ENCODE measurements around the gene PCCA. TPM values are rescaled to one million over a fixed set of nuclear protein-coding genes. Genes with fewer than 3 reads are reported as not detected.

The PCCA gene
- total and polyA plus RNA-seq, 2 donors (not counting 3 experiments of a cell fraction or from before 2014, with no cell fraction given) = 5.7 to 20.2 TPM

- H3K79me2 ChIP-seq (ENCODE audit: control insufficient read depth, insufficient read depth, low read length) = no peaks in the 10 kb centered on the region
- H3K27ac ChIP-seq (ENCODE audit: insufficient read depth, low read depth, low read length) = no peak overlapping the region
- H3K4me3 ChIP-seq (replicated peaks in 1 of 3; ENCODE audit: insufficient read depth in 1 of 3, low read depth in 1 of 3, low read length in 3 of 3) = no peak overlapping the region
- no peak overlapping the region for H3K9ac ChIP-seq (replicated peaks; ENCODE audit: extremely low read depth, insufficient read depth, low read length)
- POLR2A ChIA-PET = no interaction called here
- H4K20me1 ChIP-seq (replicated peaks; ENCODE audit: control insufficient read depth, extremely low read depth, insufficient read depth, low read length) = no peaks in the 10 kb centered on the region
- intact Hi-C loops (cut with micrococcal nuclease) (no loop called here), dilution Hi-C loops (cut with MboI; ENCODE audit: extremely low pct_ligation_motif_present, low sequenced_read_pairs) (no loop called here)
- DNase-seq (ENCODE audit: low read depth, low spot score) (no peak), FAIRE-seq (no peak)
- CTCF ChIA-PET = no interaction called here
- H3K4me2 ChIP-seq (ENCODE audit: insufficient read depth, low read length) = no peak overlapping the region
- H3K9me3 ChIP-seq (replicated peaks; ENCODE audit: control insufficient read depth, insufficient read depth, low read length) = no peaks in the 10 kb centered on the region
- H3K27me3 ChIP-seq (ENCODE audit: control insufficient read depth in 2 of 2, insufficient read depth in 2 of 2, low read length in 2 of 2) = no peaks in the 10 kb centered on the region
- TF ChIP-seq EZH2 (IDR thresholded peaks at IDR 0.05; ENCODE audit: borderline replicate concordance, low read depth, low read length, severe bottlenecking) = no peak
- TF ChIP-seq MYC (IDR thresholded peaks at IDR 0.05; ENCODE audit: low read depth, low read length) = no peak
- TF ChIP-seq MAX (IDR thresholded peaks at IDR 0.05; ENCODE audit: insufficient read depth, insufficient read length) = no peak
- no peak for TF ChIP-seq FOS (IDR thresholded peaks at IDR 0.05; ENCODE audit: borderline replicate concordance, insufficient read depth, low read length)
- TF ChIP-seq CTCF (IDR thresholded peaks at IDR 0.05; ENCODE audit: extremely low read depth in 1 of 2, insufficient read depth in 1 of 2, low read depth in 1 of 2, low read length in 2 of 2) = no peak
- TF ChIP-seq POLR2AphosphoS5 (IDR thresholded peaks at IDR 0.05; ENCODE audit: insufficient read depth, low read depth, low read length) = no peak
- no peak for TF ChIP-seq GATA2 (IDR thresholded peaks at IDR 0.05; ENCODE audit: insufficient read depth, insufficient read length, low read depth, low read length)
- no peak for TF ChIP-seq JUN (IDR thresholded peaks at IDR 0.05; ENCODE audit: borderline replicate concordance, insufficient read depth, insufficient read length, low read depth)
- TF ChIP-seq POLR2A (IDR thresholded peaks at IDR 0.05; ENCODE audit: low read depth, low read length) = no peak
- H2AFZ ChIP-seq (ENCODE audit: low read depth, low read length) = no peak overlapping the region
- BruUV-seq (replicated peaks) = no TSS peak
- H3K9me1 ChIP-seq (replicated peaks; ENCODE audit: control insufficient read depth, extremely low read depth, insufficient read depth, low read length) = no peaks in the 10 kb centered on the region
- H3K4me1 ChIP-seq (ENCODE audit: control insufficient read depth, extremely low read depth, insufficient read depth, low read length) = no peaks in the 10 kb centered on the region
- no peaks in the 10 kb centered on the region for H3K36me3 ChIP-seq (ENCODE audit: control insufficient read depth in 2 of 2, extremely low read depth in 1 of 2, insufficient read depth in 2 of 2, low read length in 2 of 2)
Observed at GRCh38 chr13:100534911-100535310, 446.0 kb downstream of the PCCA start.
